ENCODE results near the gene GMPPA.
A peak's percentile ranks its signal among the peaks of the same experiment; 100 is the strongest.

GMPPA gene

DNA sequence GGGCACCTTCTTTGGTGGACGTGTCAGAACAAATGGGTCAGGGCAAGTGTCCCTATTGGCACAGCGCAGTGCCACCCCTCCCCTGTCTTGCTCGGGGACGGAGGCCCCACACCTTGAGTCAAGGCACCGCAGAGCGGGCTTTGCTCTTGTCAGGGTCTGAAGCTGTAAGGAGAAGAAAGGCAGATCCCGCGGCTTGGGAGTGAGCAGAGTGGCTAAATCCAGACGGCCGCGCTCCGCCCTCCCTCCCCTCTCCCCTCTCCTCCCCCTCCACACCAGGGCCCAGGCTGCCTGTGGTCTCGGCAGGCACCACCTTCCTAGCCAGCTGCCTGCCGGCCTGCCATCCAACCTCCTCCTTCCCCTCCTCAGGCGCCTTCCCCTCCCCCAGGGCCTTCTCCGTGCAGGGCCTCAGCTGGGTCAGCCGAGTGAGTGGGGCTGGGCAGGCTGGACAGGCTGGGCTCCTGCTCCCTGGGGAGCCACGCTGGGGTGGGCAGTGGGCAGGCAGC is 38.2 kb upstream of the GMPPA start:
- TF ChIP-seq, protein P1, sequence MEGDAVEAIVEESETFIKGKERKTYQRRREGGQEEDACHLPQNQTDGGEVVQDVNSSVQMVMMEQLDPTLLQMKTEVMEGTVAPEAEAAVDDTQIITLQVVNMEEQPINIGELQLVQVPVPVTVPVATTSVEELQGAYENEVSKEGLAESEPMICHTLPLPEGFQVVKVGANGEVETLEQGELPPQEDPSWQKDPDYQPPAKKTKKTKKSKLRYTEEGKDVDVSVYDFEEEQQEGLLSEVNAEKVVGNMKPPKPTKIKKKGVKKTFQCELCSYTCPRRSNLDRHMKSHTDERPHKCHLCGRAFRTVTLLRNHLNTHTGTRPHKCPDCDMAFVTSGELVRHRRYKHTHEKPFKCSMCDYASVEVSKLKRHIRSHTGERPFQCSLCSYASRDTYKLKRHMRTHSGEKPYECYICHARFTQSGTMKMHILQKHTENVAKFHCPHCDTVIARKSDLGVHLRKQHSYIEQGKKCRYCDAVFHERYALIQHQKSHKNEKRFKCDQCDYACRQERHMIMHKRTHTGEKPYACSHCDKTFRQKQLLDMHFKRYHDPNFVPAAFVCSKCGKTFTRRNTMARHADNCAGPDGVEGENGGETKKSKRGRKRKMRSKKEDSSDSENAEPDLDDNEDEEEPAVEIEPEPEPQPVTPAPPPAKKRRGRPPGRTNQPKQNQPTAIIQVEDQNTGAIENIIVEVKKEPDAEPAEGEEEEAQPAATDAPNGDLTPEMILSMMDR (IDR thresholded peaks at IDR 0.05; ENCODE audit: low read depth, low read length), result no peak
- Histone ChIP-seq H3K4me3 (ENCODE audit: low read depth, low read length) (peak overlapping the region; percentile 32), H3K27me3 (ENCODE audit: insufficient read depth, low read depth, severe bottlenecking) (no peaks in the 10 kb centered on the region), H3K9me3 (ENCODE audit: severe bottlenecking) (no peaks in the 10 kb centered on the region), H3K36me3 (peaks cover 27% of the 10 kb centered on the region), H3K27ac (peak overlapping the region; percentile 90)
- peak; percentile 95 for DNase-seq

DNA sequence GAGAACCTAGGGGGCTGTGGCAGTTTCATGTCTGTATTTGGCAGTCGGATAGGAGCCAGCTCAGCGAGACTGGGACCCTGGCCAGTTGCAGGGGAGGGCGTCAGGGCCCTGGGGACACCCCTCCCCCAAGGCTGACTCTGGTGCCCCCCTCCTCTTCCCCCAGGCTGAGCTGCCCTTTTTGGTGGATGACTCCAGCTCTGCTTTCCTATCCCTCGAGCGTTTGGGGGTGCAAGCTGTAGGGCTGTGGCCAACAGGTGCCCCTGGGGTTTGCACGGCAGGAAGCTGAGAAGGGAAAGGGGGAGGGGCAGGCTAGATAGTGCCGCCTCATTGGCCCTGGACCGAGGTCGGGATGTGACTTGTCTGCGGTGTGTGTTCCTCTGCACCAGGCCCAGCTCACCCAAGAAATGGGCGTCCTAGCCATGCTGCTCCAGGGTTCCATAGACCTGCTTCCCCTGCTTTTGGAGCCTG is 37.6 kb upstream of the GMPPA start:
- peak; percentile 52 for DNase-seq
- H3K9me3 ChIP-seq (ENCODE audit: severe bottlenecking), result no peaks in the 10 kb centered on the region
- H3K4me3 ChIP-seq (ENCODE audit: low read depth, low read length), result peak overlapping the region; percentile 32
- H3K27me3 ChIP-seq (ENCODE audit: insufficient read depth, low read depth, severe bottlenecking), result no peaks in the 10 kb centered on the region
- H3K36me3 ChIP-seq, result peaks cover 28% of the 10 kb centered on the region
- peak overlapping the region; percentile 90 for H3K27ac ChIP-seq
- TF ChIP-seq, protein P1 (IDR thresholded peaks at IDR 0.05; ENCODE audit: low read depth, low read length), result no peak

DNA sequence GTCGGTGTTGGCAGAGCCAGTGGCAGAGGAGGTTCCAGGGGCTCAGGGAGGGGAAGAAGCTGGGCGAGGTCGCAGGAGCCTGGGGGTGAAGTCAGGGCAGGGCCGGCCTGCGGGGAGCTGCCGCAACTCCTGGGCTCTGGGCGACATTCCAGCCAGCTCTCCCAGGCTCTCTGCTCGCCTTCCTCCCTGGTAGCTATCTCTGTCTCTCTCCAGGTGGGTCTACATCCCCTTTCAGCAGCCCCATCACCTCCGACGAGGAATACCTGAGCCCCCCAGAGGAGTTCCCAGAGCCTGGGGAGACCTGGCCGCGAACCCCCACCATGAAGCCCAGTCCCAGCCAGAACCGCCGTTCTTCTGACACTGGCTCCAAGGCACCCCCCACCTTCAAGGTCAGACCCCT is 37.0 kb upstream of the GMPPA start:
- no peak for DNase-seq
- Histone ChIP-seq H3K9me3 (ENCODE audit: severe bottlenecking) (no peaks in the 10 kb centered on the region), H3K27me3 (ENCODE audit: insufficient read depth, low read depth, severe bottlenecking) (no peaks in the 10 kb centered on the region), H3K36me3 (peaks cover 30% of the 10 kb centered on the region), H3K4me3 (ENCODE audit: low read depth, low read length) (no peak overlapping the region), H3K27ac (peak overlapping the region; percentile 90)
- TF ChIP-seq, protein P1 (IDR thresholded peaks at IDR 0.05; ENCODE audit: low read depth, low read length), result no peak

DNA sequence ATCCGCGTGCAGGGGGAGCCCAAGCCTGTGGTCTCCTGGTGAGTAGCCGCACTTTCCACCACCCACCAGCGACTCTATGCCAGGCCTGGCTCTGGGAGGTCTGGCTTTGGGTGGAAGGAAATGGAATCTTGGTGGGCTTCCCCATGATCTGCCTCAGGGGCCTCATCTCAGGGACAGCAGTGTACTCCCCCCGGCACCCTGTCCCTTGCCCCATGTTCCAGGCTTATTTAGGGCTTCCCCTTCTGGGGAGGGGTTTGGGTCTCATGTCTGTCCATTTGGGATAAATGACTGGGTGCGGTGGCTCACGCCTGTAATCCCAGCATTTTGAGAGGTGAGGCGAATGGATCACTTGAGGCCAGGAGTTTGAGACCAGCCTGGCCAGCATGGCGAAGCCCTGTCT is 36.3 kb upstream of the GMPPA start:
- H3K4me3 ChIP-seq (ENCODE audit: low read depth, low read length), result no peak overlapping the region
- TF ChIP-seq, protein P1 (IDR thresholded peaks at IDR 0.05; ENCODE audit: low read depth, low read length), result no peak
- peaks cover 34% of the 10 kb centered on the region for H3K36me3 ChIP-seq

DNA sequence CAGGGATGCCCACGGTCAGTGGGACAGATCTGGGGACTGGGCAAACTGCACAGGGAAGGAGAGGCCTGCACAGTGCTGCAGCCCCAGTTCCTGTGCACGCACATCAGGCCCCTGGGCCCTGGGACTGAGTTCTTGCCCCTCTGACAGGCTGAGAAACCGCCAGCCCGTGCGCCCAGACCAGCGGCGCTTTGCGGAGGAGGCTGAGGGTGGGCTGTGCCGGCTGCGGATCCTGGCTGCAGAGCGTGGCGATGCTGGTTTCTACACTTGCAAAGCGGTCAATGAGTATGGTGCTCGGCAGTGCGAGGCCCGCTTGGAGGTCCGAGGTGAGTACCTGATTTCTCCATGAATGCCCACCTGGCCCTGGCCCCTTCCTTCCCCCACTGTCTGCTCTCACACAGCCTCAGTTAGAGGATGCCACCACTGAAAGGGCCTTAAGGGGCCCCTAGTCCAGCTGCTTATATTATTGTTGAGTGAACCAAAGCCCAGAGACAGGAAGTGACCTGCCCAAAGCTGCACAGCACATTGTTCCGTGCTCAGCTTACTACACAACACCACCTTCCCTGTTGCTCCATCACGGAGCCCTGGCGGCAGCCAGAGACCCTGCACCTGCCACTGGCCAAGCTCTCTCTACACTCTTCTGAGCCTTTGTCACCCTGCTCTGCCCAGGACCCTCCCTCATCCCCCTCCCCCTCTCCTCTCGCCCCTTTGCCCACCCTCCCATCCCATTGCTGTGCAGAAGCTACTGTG is 34.2 kb upstream of the GMPPA start:
- Histone ChIP-seq H3K36me3 (peaks cover 38% of the 10 kb centered on the region), H3K27me3 (ENCODE audit: insufficient read depth, low read depth, severe bottlenecking) (no peaks in the 10 kb centered on the region), H3K27ac (no peak overlapping the region), H3K4me3 (ENCODE audit: low read depth, low read length) (no peak overlapping the region), H3K9me3 (ENCODE audit: severe bottlenecking) (no peaks in the 10 kb centered on the region)
- no peak for DNase-seq
- TF ChIP-seq, protein P1 (IDR thresholded peaks at IDR 0.05; ENCODE audit: low read depth, low read length), result no peak

More for the DNA sequence above, 36.3 kb upstream of the GMPPA start:
- H3K9me3 ChIP-seq (ENCODE audit: severe bottlenecking), result no peaks in the 10 kb centered on the region
- no peak for DNase-seq
- H3K27ac ChIP-seq, result no peak overlapping the region
- H3K27me3 ChIP-seq (ENCODE audit: insufficient read depth, low read depth, severe bottlenecking), result no peaks in the 10 kb centered on the region

All from WERI-Rb-1 (cell line).